GM23338 (cell line): ENCODE results near the gene MUC12. TPM values are rescaled to one million over a fixed set of nuclear protein-coding genes. Genes with fewer than 3 reads are reported as not detected.

Experiments
- ATAC-seq: fragments of 200-7000 bp; cut with Tn5 transposase; 3 replicates; pipeline ENCODE4 v1.9.1; 2020
- DNase-seq: peaks from one replicate; pipeline ENCODE4 v3.0.0-alpha.2; 2015; ENCODE audit warnings: low spot score
- H2AFZ ChIP-seq: fragments of 200-600 bp; sonication (generic); 2 replicates; pipeline ENCODE4 v1.8.0; 2016; ENCODE audit warnings: antibody characterized with exemption, mild to moderate bottlenecking, moderate library complexity
- H3F3A ChIP-seq: fragments of 200-600 bp; sonication (generic); replicated peaks from 2 replicates; pipeline ENCODE4 v1.8.0; 2017; ENCODE audit warnings: antibody characterized with exemption, mixed run types, low read depth
- H3K27ac ChIP-seq: fragments of 200-600 bp; sonication (generic); 2 replicates; pipeline ENCODE4 v1.6.1; 2016; ENCODE audit warnings: low read depth
- H3K27me3 ChIP-seq: fragments of 200-600 bp; sonication (generic); 2 replicates; pipeline ENCODE4 v1.8.0; 2016; ENCODE audit warnings: mild to moderate bottlenecking, mixed run types, moderate library complexity; ENCODE audit not compliant: insufficient read depth
- H3K36me3 ChIP-seq: fragments of 200-600 bp; sonication (generic); 2 replicates; pipeline ENCODE4 v1.8.0; 2016; ENCODE audit warnings: mild to moderate bottlenecking; ENCODE audit not compliant: insufficient read depth
- H3K4me1 ChIP-seq: fragments of 200-600 bp; sonication (generic); 2 replicates; pipeline ENCODE4 v1.8.0; 2016; ENCODE audit warnings: mild to moderate bottlenecking, moderate library complexity; ENCODE audit not compliant: insufficient read depth
- H3K4me2 ChIP-seq: fragments of 200-600 bp; sonication (generic); 2 replicates; pipeline ENCODE4 v1.7.1; 2017; ENCODE audit warnings: mixed run types
- H3K4me3 ChIP-seq: fragments of 200-600 bp; sonication (generic); 2 replicates; pipeline ENCODE4 v1.6.1; 2016; ENCODE audit warnings: mixed run types
- H3K79me2 ChIP-seq: fragments of 200-600 bp; sonication (generic); replicated peaks from 2 replicates; pipeline ENCODE4 v1.8.0; 2017; ENCODE audit warnings: mild to moderate bottlenecking; ENCODE audit not compliant: insufficient read depth
- H3K9me2 ChIP-seq: fragments of 200-600 bp; sonication (generic); 2 replicates; pipeline ENCODE4 v1.8.0; 2017; ENCODE audit not compliant: insufficient read depth
- H4K20me1 ChIP-seq: fragments of 200-600 bp; sonication (generic); replicated peaks from 2 replicates; pipeline ENCODE4 v1.8.0; 2017; ENCODE audit warnings: mild to moderate bottlenecking; ENCODE audit not compliant: insufficient read depth
- H3K27ac Mint-ChIP-seq: 2 replicates; pipeline ENCODE4 v1.8.0; 2020; ENCODE audit warnings: inconsistent platforms, mild to moderate bottlenecking, moderate library complexity, mixed read lengths
- H3K27me3 Mint-ChIP-seq: 3 replicates; pipeline ENCODE4 v1.8.0; 2022; ENCODE audit warnings: low read depth, mild to moderate bottlenecking, moderate library complexity, mixed read lengths, inconsistent platforms; ENCODE audit not compliant: insufficient read depth, poor library complexity
- H3K36me3 Mint-ChIP-seq: 3 replicates; pipeline ENCODE4 v1.8.0; 2021; ENCODE audit warnings: low read depth, mild to moderate bottlenecking, inconsistent platforms, moderate library complexity, mixed read lengths
- H3K4me1 Mint-ChIP-seq: 3 replicates; pipeline ENCODE4 v1.8.0; 2020; ENCODE audit warnings: mild to moderate bottlenecking, inconsistent platforms, mixed read lengths
- H3K4me3 Mint-ChIP-seq: 3 replicates; pipeline ENCODE4 v1.8.0; 2021; ENCODE audit warnings: moderate library complexity, mild to moderate bottlenecking, inconsistent platforms, mixed read lengths
- H3K9me3 Mint-ChIP-seq: 3 replicates; pipeline ENCODE4 v1.8.0; 2020; ENCODE audit warnings: moderate library complexity, mild to moderate bottlenecking, inconsistent platforms, mixed read lengths
- EZH2 ChIP-seq: fragments of 200-600 bp; sonication (generic); IDR thresholded peaks from one replicate; pipeline ENCODE4 v1.8.0; 2017; ENCODE audit warnings: antibody characterized with exemption, mild to moderate bottlenecking, low read depth; ENCODE audit not compliant: unreplicated experiment
- EZH2phosphoT487 ChIP-seq: fragments of 200-600 bp; sonication (generic); IDR thresholded peaks from one replicate; pipeline ENCODE4 v1.8.1; 2018; ENCODE audit warnings: antibody characterized with exemption; ENCODE audit not compliant: unreplicated experiment
- POLR2AphosphoS5 ChIP-seq: IDR thresholded peaks from 2 replicates; pipeline ENCODE4 v1.6.1; 2016; ENCODE audit warnings: antibody characterized with exemption, low read depth
- STAT1 ChIP-seq: IDR thresholded peaks from one replicate; pipeline ENCODE4 v1.6.1; 2016; ENCODE audit warnings: antibody characterized with exemption; ENCODE audit not compliant: unreplicated experiment
- polyA plus RNA-seq: library from polyadenylated mRNA; unstranded; fragments of >200 nt; fragmentation: Nextera tagmentation; extraction: Ambion mirVana; gene quantifications from 2 replicates; pipeline ENCODE4 v1.2.1, GENCODE V29; 2016
- total RNA-seq: library from RNA; depleted of rRNA; stranded (reverse); fragments of >200 nt; shearing (Covaris generic); gene quantifications from 2 replicates; pipeline ENCODE4 v1.2.3, GENCODE V29; 2014
- TF ChIP-seq, protein P1 (sequence below): fragments of 250-450 bp; sonication (Bioruptor Pico); IDR thresholded peaks from 2 replicates; pipeline ENCODE4 v1.5.0; 2020; ENCODE audit warnings: mild to moderate bottlenecking, moderate library complexity
- TF ChIP-seq, protein P2 (sequence below), 2 experiments: fragments of 200-600 bp in 1 of 2; sonication (generic) in 1 of 2; conservative IDR thresholded peaks; 2 replicates each; pipeline versions ENCODE4 v1.5.1 to v1.6.1; 2016 to 2017; ENCODE audit warnings: antibody characterized with exemption in 2 of 2, low read depth in 2 of 2, mild to moderate bottlenecking in 2 of 2, moderate library complexity in 1 of 2

Gene MUC12
- total and polyA plus RNA-seq, 2 experiments from 2014 or later: 4.6 to 18.0 TPM

DNA sequence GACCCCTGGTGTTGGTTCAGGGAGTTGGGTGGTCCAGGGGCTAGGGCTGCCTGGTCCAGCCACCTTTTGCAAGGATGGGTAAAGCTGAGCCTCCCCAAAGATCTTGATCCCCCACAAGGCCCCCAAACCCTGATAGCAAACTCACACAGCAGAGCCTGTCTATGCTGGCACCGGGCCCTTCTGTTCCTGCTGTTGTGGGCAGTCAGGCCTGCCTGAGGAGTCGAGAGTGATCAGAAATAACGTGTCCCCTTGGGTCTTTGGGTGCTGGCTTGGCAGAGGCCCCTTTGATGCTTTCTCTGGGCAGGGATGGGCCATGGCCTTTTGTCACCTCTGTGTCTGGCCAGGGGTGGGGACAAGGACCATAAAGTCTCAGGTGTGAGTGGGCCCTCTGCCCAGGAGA is 715 bp upstream of the MUC12 start (continued):
- TF ChIP-seq, protein P1, sequence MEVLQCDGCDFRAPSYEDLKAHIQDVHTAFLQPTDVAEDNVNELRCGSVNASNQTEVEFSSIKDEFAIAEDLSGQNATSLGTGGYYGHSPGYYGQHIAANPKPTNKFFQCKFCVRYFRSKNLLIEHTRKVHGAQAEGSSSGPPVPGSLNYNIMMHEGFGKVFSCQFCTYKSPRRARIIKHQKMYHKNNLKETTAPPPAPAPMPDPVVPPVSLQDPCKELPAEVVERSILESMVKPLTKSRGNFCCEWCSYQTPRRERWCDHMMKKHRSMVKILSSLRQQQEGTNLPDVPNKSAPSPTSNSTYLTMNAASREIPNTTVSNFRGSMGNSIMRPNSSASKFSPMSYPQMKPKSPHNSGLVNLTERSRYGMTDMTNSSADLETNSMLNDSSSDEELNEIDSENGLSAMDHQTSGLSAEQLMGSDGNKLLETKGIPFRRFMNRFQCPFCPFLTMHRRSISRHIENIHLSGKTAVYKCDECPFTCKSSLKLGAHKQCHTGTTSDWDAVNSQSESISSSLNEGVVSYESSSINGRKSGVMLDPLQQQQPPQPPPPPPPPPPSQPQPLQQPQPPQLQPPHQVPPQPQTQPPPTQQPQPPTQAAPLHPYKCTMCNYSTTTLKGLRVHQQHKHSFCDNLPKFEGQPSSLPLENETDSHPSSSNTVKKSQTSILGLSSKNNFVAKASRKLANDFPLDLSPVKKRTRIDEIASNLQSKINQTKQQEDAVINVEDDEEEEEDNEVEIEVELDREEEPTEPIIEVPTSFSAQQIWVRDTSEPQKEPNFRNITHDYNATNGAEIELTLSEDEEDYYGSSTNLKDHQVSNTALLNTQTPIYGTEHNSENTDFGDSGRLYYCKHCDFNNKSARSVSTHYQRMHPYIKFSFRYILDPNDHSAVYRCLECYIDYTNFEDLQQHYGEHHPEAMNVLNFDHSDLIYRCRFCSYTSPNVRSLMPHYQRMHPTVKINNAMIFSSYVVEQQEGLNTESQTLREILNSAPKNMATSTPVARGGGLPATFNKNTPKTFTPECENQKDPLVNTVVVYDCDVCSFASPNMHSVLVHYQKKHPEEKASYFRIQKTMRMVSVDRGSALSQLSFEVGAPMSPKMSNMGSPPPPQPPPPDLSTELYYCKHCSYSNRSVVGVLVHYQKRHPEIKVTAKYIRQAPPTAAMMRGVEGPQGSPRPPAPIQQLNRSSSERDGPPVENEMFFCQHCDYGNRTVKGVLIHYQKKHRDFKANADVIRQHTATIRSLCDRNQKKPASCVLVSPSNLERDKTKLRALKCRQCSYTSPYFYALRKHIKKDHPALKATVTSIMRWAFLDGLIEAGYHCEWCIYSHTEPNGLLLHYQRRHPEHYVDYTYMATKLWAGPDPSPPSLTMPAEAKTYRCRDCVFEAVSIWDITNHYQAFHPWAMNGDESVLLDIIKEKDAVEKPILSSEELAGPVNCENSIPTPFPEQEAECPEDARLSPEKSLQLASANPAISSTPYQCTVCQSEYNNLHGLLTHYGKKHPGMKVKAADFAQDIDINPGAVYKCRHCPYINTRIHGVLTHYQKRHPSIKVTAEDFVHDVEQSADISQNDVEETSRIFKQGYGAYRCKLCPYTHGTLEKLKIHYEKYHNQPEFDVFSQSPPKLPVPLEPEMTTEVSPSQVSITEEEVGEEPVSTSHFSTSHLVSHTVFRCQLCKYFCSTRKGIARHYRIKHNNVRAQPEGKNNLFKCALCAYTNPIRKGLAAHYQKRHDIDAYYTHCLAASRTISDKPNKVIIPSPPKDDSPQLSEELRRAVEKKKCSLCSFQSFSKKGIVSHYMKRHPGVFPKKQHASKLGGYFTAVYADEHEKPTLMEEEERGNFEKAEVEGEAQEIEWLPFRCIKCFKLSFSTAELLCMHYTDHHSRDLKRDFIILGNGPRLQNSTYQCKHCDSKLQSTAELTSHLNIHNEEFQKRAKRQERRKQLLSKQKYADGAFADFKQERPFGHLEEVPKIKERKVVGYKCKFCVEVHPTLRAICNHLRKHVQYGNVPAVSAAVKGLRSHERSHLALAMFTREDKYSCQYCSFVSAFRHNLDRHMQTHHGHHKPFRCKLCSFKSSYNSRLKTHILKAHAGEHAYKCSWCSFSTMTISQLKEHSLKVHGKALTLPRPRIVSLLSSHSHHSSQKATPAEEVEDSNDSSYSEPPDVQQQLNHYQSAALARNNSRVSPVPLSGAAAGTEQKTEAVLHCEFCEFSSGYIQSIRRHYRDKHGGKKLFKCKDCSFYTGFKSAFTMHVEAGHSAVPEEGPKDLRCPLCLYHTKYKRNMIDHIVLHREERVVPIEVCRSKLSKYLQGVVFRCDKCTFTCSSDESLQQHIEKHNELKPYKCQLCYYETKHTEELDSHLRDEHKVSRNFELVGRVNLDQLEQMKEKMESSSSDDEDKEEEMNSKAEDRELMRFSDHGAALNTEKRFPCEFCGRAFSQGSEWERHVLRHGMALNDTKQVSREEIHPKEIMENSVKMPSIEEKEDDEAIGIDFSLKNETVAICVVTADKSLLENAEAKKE (CRISPR knock-in tag): no peak

DNA sequence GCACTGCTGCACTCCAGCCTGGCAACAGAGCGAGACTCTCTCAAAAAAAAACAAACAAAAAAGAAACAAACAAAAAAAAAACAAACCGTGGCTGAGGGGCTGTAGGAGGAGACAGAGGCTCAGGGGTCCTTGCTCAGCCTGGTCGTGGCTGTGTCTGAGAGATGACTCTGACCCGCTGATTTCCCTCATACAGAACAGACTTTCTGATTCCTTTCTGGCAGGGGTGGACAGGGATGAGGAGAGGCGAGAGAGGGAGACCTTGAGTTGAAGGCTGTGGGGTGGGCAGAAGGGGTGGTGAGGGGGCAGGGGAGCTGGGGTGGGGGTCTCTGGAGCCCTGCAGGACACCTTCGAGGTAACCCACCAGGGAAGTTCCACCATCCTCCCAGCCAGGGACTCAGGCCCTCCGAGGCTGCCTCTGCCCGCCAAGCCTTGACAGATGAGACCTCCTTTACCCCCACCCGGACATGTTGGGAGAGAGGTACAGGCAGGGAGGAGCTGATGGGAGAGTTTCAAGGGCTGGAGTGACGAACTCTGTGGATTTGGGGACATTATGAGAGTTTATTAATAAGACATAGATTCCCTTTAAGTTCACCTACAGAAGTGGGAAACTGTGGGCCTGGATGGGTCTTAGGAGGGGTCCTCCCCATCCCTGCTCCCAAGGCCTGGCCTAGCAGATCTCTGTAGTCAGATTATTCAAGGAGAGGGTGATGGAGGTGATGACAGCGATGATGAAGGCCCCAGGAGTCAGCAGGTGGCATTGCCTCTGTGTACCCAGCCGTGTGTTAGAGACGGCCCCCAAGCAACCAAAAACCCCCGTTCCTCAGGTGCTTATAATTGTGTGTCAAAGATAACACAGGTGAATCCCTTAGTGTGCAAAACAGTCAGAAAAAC is 2.0 kb downstream of the MUC12 start:
- H3K36me3 ChIP-seq: no peaks in the 10 kb centered on the region
- H3K27me3 Mint-ChIP-seq: peaks cover 28% of the 10 kb centered on the region
- H3K79me2 ChIP-seq: no peaks in the 10 kb centered on the region
- H2AFZ ChIP-seq: no peak overlapping the region
- TF ChIP-seq EZH2 (no peak), STAT1 (no peak), POLR2AphosphoS5 (no peak), EZH2phosphoT487 (no peak)
- TF ChIP-seq, protein P2, sequence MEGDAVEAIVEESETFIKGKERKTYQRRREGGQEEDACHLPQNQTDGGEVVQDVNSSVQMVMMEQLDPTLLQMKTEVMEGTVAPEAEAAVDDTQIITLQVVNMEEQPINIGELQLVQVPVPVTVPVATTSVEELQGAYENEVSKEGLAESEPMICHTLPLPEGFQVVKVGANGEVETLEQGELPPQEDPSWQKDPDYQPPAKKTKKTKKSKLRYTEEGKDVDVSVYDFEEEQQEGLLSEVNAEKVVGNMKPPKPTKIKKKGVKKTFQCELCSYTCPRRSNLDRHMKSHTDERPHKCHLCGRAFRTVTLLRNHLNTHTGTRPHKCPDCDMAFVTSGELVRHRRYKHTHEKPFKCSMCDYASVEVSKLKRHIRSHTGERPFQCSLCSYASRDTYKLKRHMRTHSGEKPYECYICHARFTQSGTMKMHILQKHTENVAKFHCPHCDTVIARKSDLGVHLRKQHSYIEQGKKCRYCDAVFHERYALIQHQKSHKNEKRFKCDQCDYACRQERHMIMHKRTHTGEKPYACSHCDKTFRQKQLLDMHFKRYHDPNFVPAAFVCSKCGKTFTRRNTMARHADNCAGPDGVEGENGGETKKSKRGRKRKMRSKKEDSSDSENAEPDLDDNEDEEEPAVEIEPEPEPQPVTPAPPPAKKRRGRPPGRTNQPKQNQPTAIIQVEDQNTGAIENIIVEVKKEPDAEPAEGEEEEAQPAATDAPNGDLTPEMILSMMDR (conservative IDR thresholded peaks at IDR 0.05; ENCODE audit: low read depth in 2 of 2): no peak
- TF ChIP-seq, protein P1 (CRISPR knock-in tag): no peak
- H3K27ac ChIP-seq: no peak overlapping the region
- no peaks in the 10 kb centered on the region; the same call in 2 of the 3 replicates for H3K36me3 Mint-ChIP-seq
- no peaks in the 10 kb centered on the region for H3K9me3 Mint-ChIP-seq
- peaks cover 23% of the 10 kb centered on the region for H3K4me1 ChIP-seq
- no peak overlapping the region for H3K4me3 ChIP-seq
- peaks cover 2% of the 10 kb centered on the region; the same call in 1 of the 2 replicates for H4K20me1 ChIP-seq
- no peak overlapping the region for H3K4me2 ChIP-seq
- peaks cover 28% of the 10 kb centered on the region for H3K4me1 Mint-ChIP-seq
- no peaks in the 10 kb centered on the region for H3K9me2 ChIP-seq
- H3F3A ChIP-seq: peaks cover 11% of the 10 kb centered on the region
- ATAC-seq: no peak
- no peak overlapping the region for H3K27ac Mint-ChIP-seq
- peaks cover 16% of the 10 kb centered on the region for H3K27me3 ChIP-seq
- no peak for DNase-seq
- no peak overlapping the region for H3K4me3 Mint-ChIP-seq
